A549 treated with CORT108297 at 1 μM for 4 hours (cell line): Measurements from ENCODE around the gene C10orf143. TPM values are rescaled to one million over a fixed set of nuclear protein-coding genes. Genes with fewer than 3 reads are reported as not detected.

Experiments
- total RNA-seq: library from RNA; stranded (reverse); fragments of 200-300 nt; extraction: Qiagen RNA extraction; gene quantifications from 5 replicates; pipeline ENCODE4 v1.2.3, GENCODE V29; 2022

C10orf143 gene
- total RNA-seq, result 0.52 to 0.83 TPM (median 0.74 TPM) in 5 replicates

GRCh38 chr10:130110246-130111112 is at the start of gene C10orf143:
TSS of gene C10orf143 (minus strand) at chr10:130110830. CDS start at chr10:130110772, 58 bp downstream.

GRCh38 chr10:130136226-130137089 is 25.8 kb upstream of the C10orf143 start, which contains the start of gene GLRX3:
TSS of gene GLRX3 (plus strand) at chr10:130136391. CDS start at chr10:130136421, 30 bp downstream.

Other genes with a start within 250 kb of the C10orf143 start
- gene EBF3, start 146.6 kb downstream of the C10orf143 start, total RNA-seq, result 0.14 to 0.30 TPM (median 0.15 TPM) in 5 replicates
- 210 to 246 TPM (median 217 TPM) in 5 replicates for gene GLRX3, start 25.6 kb upstream of the C10orf143 start, total RNA-seq